ENCODE measurements around the gene SPAG17.

GRCh38 chr1:118012515-118013124 lies 172.4 kb downstream of the SPAG17 start:
- TF ChIP-seq POLR2AphosphoS5 (IDR thresholded peaks at IDR 0.05; ENCODE audit: low read depth, low read length) (no peak), REST (IDR thresholded peaks at IDR 0.05; ENCODE audit: insufficient read depth in 1 of 2, low read depth in 2 of 2, low read length in 2 of 2) (no peak), TAF1 (IDR thresholded peaks at IDR 0.05; ENCODE audit: borderline replicate concordance, insufficient read depth, low read length) (no peak), SIN3A (IDR thresholded peaks at IDR 0.05; ENCODE audit: borderline replicate concordance, insufficient read depth, low read length) (no peak)
